ENCODE measurements around the gene GAL3ST2. TPM values are rescaled to one million over a fixed set of nuclear protein-coding genes. Genes with fewer than 3 reads are reported as not detected.
"Not testable (repeated sequence)": the region's sequence is repeated elsewhere in the genome, so short reads cannot be mapped to it uniquely, and the experiment has no call there.

The GAL3ST2 gene
- total RNA-seq, 2 experiments from 2014 or later, result not detected

GRCh38 chr2:241833756-241834526 lies 57.3 kb downstream of the GAL3ST2 start:
- CTCF ChIA-PET, result interaction anchor here (1.3 kb wide), 1 partner anchor 33 kb away, joined by 3 read pairs; no protein-coding TSS in a partner anchor
- peaks cover 11% of the 10 kb centered on the region for H3K4me1 Mint-ChIP-seq (ENCODE audit: low read depth)
- intact Hi-C loops (cut with micrococcal nuclease), result not testable (repeated sequence)

DNA sequence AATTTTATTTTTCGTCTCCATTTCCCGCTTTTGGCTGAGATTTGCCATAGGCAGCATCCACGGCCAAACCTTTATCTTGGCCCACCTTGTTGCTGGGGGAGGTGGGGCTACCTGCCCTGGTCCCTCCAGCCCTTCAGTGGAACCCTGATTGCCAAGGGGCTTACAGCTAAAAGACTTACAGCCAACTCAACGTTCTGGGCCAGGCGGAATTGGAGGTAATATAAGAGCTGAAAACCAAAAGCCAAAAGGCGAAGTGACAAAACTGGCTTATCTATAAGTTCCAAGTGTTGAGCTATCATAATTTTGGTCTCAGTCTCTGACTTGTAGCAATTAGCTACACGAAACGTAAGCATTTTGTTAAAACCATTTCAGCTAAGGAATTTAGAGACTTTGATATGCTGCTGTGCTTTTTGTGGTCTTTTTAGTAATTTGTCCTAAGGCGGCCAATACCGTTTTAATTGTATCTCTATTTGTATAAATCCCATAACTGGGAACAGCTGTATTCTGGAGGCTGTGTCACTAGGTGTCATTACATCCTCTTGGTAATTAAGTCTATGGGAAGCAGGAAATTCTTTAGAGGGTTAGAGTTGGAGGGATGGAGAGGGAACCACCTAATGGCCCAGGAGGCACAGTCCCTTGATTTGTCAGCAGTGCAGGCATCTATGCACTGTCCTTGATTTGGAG lies 58.0 kb downstream of the GAL3ST2 start:
- DNase-seq, result no peak
- Mint-ChIP-seq H3K27me3 (ENCODE audit: low read depth) (peaks cover 19% of the 10 kb centered on the region), H3K4me1 (ENCODE audit: low read depth) (peaks cover 11% of the 10 kb centered on the region), H3K36me3 (ENCODE audit: low read depth) (no peaks in the 10 kb centered on the region), H3K9me3 (no peaks in the 10 kb centered on the region), H3K27ac (no peak overlapping the region), H3K4me3 (no peak overlapping the region)
- CTCF ChIA-PET, result interaction anchor here (1.3 to 1.8 kb wide), 2 partner anchors 32 to 44 kb away, joined by 3 to 7 read pairs; no protein-coding TSS in a partner anchor
- intact Hi-C loops (cut with micrococcal nuclease), result no loop called here

More at GRCh38 chr2:241833756-241834526, 57.3 kb downstream of the GAL3ST2 start:
- H3K36me3 Mint-ChIP-seq (ENCODE audit: low read depth); H3K4me3 Mint-ChIP-seq; DNase-seq; H3K27ac Mint-ChIP-seq; H3K9me3 Mint-ChIP-seq: not testable (repeated sequence)
- H3K27me3 Mint-ChIP-seq (ENCODE audit: low read depth), result peaks cover 24% of the 10 kb centered on the region

- Mint-ChIP-seq H3K4me1 (ENCODE audit: low read depth) (peaks cover 11% of the 10 kb centered on the region), H3K27ac (no peak overlapping the region), H3K36me3 (ENCODE audit: low read depth) (no peaks in the 10 kb centered on the region), H3K4me3 (no peak overlapping the region), H3K9me3 (no peaks in the 10 kb centered on the region), H3K27me3 (ENCODE audit: low read depth) (peaks cover 19% of the 10 kb centered on the region)
- CTCF ChIA-PET, result interaction anchor here (1.3 to 1.8 kb wide), 2 partner anchors 31 to 43 kb away, joined by 3 to 7 read pairs; no protein-coding TSS in a partner anchor
- no peak for DNase-seq
- intact Hi-C loops (cut with micrococcal nuclease), result no loop called here
Measured at GRCh38 chr2:241835611-241836010, 59.0 kb downstream of the GAL3ST2 start.

- H3K9me3 Mint-ChIP-seq, result no peaks in the 10 kb centered on the region
- intact Hi-C loops (cut with micrococcal nuclease), result no loop called here
- H3K4me3 Mint-ChIP-seq, result no peak overlapping the region
- H3K27ac Mint-ChIP-seq, result no peak overlapping the region
- H3K36me3 Mint-ChIP-seq (ENCODE audit: low read depth), result no peaks in the 10 kb centered on the region
- CTCF ChIA-PET, result interaction anchor here (0.9 to 1.8 kb wide), 2 partner anchors 17 to 42 kb away, joined by 3 to 7 read pairs; no protein-coding TSS in a partner anchor
- H3K4me1 Mint-ChIP-seq (ENCODE audit: low read depth), result peaks cover 11% of the 10 kb centered on the region
- DNase-seq, result no peak
- peaks cover 17% of the 10 kb centered on the region for H3K27me3 Mint-ChIP-seq (ENCODE audit: low read depth)
Measured at GRCh38 chr2:241836292-241836691, 59.7 kb downstream of the GAL3ST2 start.

- intact Hi-C loops (cut with micrococcal nuclease), result no loop called here
- no peaks in the 10 kb centered on the region for H3K36me3 Mint-ChIP-seq (ENCODE audit: low read depth)
- peaks cover 12% of the 10 kb centered on the region for H3K4me1 Mint-ChIP-seq (ENCODE audit: low read depth)
- CTCF ChIA-PET, result interaction anchor here (0.6 to 1.1 kb wide), 3 partner anchors 16 to 222 kb away, joined by 3 to 4 read pairs (median 3); no protein-coding TSS in a partner anchor
- no peak overlapping the region for H3K27ac Mint-ChIP-seq
- H3K9me3 Mint-ChIP-seq, result no peaks in the 10 kb centered on the region
- H3K27me3 Mint-ChIP-seq (ENCODE audit: low read depth), result peaks cover 13% of the 10 kb centered on the region
- H3K4me3 Mint-ChIP-seq, result no peak overlapping the region
- no peak for DNase-seq
Measured at GRCh38 chr2:241837197-241837965, 60.8 kb downstream of the GAL3ST2 start.

DNA sequence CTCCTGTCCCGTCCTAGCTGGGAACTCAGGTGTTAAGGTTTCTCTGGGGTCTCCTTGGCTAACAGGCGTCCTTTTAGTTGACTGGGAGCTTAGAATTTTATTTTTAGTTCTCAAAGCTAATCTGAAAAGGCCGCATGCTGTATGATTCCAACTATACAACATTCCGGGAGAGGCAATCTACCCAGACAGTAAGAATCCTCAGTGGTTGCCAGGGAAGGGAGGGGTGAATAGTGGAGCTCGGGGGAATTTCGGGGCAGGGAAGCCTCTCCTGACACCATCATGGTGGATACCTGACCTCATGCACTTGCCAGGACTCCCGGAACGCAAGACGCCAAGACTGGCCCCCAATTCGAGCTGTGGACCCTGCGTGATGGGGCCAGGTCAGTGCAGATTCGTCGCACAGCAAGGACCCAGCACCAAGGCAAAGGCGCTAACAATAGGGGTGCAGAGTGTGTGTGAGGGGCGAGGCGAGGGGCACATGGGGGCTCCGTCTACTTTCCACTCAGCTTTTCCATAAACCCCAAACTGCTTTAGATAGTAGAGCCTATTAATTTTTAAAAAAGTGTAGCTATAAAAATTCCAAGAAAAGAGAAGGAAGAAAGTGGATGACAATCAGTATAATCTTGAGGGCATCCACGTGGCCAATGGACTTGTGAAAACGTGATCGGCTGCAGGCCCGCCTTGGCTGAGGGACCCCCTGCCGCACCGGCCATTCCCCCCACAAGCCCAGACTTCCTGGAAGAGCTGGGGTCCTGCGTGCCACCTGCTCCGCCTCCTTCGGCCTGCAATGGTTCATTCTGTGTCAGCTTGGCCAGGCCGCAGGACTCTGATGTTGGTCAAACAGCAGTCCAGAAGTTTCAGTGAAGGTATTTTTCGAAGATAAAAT lies 64.8 kb downstream of the GAL3ST2 start:
- no peak for DNase-seq
- CTCF ChIA-PET, result interaction anchor here (0.6 to 1.3 kb wide), 3 partner anchors 27 to 38 kb away, joined by 3 to 7 read pairs (median 3); no protein-coding TSS in a partner anchor

DNA sequence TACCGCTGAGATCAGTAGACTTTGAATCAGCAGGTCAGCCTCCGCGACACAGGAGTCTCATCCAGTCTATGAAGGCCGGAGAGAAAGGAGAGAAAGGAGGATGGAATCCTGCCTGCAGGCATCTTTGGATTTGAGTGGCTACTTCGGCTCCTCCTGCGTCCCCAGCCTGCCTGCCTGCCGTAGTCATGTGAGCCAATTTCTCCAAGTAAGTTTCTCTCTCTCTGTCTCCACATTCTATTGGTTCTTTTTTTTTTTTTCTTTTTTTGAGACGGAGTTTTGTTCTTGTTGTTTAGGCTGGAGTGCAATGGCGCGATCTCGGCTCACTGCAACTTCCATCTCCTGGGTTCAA lies 65.4 kb downstream of the GAL3ST2 start:
- H3K27ac Mint-ChIP-seq, result no peak overlapping the region
- no peaks in the 10 kb centered on the region for H3K36me3 Mint-ChIP-seq (ENCODE audit: low read depth)
- H3K27me3 Mint-ChIP-seq (ENCODE audit: low read depth), result peaks cover 8% of the 10 kb centered on the region
- CTCF ChIA-PET, result no interaction called here
- H3K9me3 Mint-ChIP-seq, result peaks cover 5% of the 10 kb centered on the region
- no peak overlapping the region for H3K4me3 Mint-ChIP-seq
- intact Hi-C loops (cut with micrococcal nuclease), result loop anchor here (5.0 kb wide), 4 partner anchors 35 to 740 kb away; partner anchors contain the start of gene MTERF4
- peaks cover 48% of the 10 kb centered on the region for H3K4me1 Mint-ChIP-seq (ENCODE audit: low read depth)
- no peak for DNase-seq

More for the DNA sequence above, 64.8 kb downstream of the GAL3ST2 start:
- Mint-ChIP-seq H3K9me3 (peaks cover 5% of the 10 kb centered on the region), H3K27me3 (ENCODE audit: low read depth) (peaks cover 10% of the 10 kb centered on the region), H3K36me3 (ENCODE audit: low read depth) (no peaks in the 10 kb centered on the region), H3K4me1 (ENCODE audit: low read depth) (peaks cover 45% of the 10 kb centered on the region), H3K27ac (no peak overlapping the region), H3K4me3 (no peak overlapping the region)
- intact Hi-C loops (cut with micrococcal nuclease), result loop anchor here (5.0 kb wide), 4 partner anchors 36 to 739 kb away; partner anchors contain the start of gene MTERF4

DNA sequence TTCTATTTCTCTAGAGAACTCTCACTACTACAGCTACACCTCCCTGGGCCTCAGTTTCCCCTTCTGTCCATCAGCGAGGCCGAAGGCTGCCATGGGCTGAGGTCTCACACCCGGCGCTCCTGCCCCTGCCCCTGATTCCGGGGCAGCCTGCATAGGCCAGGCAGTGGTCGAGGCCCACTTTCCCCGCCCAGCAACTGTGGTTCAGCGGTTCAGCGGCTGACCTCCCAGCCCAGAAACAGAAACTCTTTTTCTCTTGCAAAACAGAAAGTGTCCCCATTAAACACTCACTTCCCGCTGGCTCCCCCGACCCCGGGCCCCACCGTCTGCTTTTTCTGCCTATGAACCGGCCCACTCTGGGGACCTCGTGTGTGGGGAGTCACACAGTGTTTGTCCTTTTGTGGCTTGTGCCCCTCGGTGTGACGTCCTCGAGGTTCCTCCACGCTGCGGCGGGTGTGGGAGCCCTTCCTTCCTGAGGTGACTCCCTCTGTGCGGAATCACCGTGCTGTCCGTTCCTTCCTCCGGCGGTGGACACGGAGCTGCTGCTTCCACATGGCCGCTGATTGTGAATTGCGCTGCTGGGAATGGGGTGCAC lies 66.1 kb downstream of the GAL3ST2 start:
- intact Hi-C loops (cut with micrococcal nuclease), result loop anchor here (5.0 kb wide), 4 partner anchors 35 to 740 kb away; partner anchors contain the start of gene MTERF4
- Mint-ChIP-seq H3K4me1 (ENCODE audit: low read depth) (peaks cover 42% of the 10 kb centered on the region), H3K27me3 (ENCODE audit: low read depth) (peaks cover 7% of the 10 kb centered on the region), H3K4me3 (peak overlapping the region; percentile 27), H3K36me3 (ENCODE audit: low read depth) (no peaks in the 10 kb centered on the region), H3K9me3 (peaks cover 5% of the 10 kb centered on the region), H3K27ac (no peak overlapping the region)
- DNase-seq, result peak; percentile 44
- CTCF ChIA-PET, result no interaction called here

- peaks cover 5% of the 10 kb centered on the region for H3K9me3 Mint-ChIP-seq
- CTCF ChIA-PET, result no interaction called here
- H3K27me3 Mint-ChIP-seq (ENCODE audit: low read depth), result peaks cover 6% of the 10 kb centered on the region
- H3K4me1 Mint-ChIP-seq (ENCODE audit: low read depth), result peaks cover 40% of the 10 kb centered on the region
- peak overlapping the region; percentile 27 for H3K4me3 Mint-ChIP-seq
- DNase-seq, result no peak
- H3K36me3 Mint-ChIP-seq (ENCODE audit: low read depth), result no peaks in the 10 kb centered on the region
- H3K27ac Mint-ChIP-seq, result no peak overlapping the region
- intact Hi-C loops (cut with micrococcal nuclease), result loop anchor here (1.0 to 5.0 kb wide), 6 partner anchors 16 to 741 kb away; partner anchors contain the start of gene MTERF4
Measured at GRCh38 chr2:241843321-241844065, 66.9 kb downstream of the GAL3ST2 start.

- Mint-ChIP-seq H3K36me3 (ENCODE audit: low read depth) (no peaks in the 10 kb centered on the region), H3K9me3 (peaks cover 5% of the 10 kb centered on the region), H3K4me1 (ENCODE audit: low read depth) (peaks cover 37% of the 10 kb centered on the region), H3K27ac (peak overlapping the region; percentile 74), H3K27me3 (ENCODE audit: low read depth) (peaks cover 6% of the 10 kb centered on the region), H3K4me3 (peak overlapping the region; percentile 56)
- intact Hi-C loops (cut with micrococcal nuclease), result loop anchor here (1.0 to 5.0 kb wide), 6 partner anchors 15 to 742 kb away; partner anchors contain the start of gene MTERF4
- CTCF ChIA-PET, result interaction anchor here (0.9 kb wide), 1 partner anchor 15 kb away, joined by 4 read pairs; no protein-coding TSS in a partner anchor
- DNase-seq, result peak; percentile 90
Measured at GRCh38 chr2:241844066-241844728, 67.6 kb downstream of the GAL3ST2 start.

All from activated naive CD4-positive, alpha-beta T cell treated with anti-CD3 and anti-CD28 coated beads for 36 hours (primary cell).